RWPE1 (cell line): ENCODE data around the gene ABO.
"Not testable (repeated sequence)": the region's sequence is repeated elsewhere in the genome, so short reads cannot be mapped to it uniquely, and the experiment has no call there.

Experiments used
- CTCF ChIA-PET: fragments of 350-600 bp; sonication (Branson Sonifier 250); formaldehyde crosslinking; extraction: SDS; loops from one replicate; lab custom pipeline; 2021; lab: Yijun Ruan, JAX
- POLR2A ChIA-PET: fragments of 400-600 bp; formaldehyde crosslinking; extraction: SDS; loops from one replicate; lab custom pipeline; 2020; ENCODE audit warnings: antibody characterized with exemption; ENCODE audit not compliant: low non-redundant PET; lab: Yijun Ruan, JAX
- DNase-seq: peaks from one replicate; pipeline ENCODE4 v3.0.0; 2012; ENCODE audit warnings: low spot score
- H3K27ac ChIP-seq: fragments of 450-650 bp; 2 replicates; pipeline ENCODE4 v1.5.1; 2017
- TF ChIP-seq, protein P1 (sequence below): fragments of 450-650 bp; conservative IDR thresholded peaks from 2 replicates; pipeline ENCODE4 v1.5.1; 2017; ENCODE audit warnings: low read depth, mild to moderate bottlenecking

The ABO gene

DNA sequence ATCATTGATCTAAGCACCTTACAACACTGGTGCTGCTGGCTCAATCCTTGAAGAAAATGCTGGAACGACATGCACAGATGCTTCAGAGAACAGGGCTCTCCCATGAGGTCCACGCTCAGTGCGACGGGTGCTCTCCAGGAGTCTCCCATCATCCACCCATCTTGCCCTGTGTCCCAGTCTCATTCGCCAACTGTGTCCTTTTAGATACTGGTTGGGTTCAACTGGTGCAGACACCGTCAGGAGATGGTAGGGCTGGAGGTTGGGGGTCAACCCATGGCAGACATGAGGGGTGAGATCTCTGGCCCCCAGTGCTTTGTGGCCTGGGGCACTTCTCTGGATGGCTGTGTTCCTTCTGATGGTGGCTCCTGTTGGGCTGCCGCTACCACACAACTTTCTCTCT lies 64.4 kb downstream of the ABO start:
- ChIA-PET CTCF (interaction anchor here (0.6 to 1.6 kb wide), 2 partner anchors 25 to 65 kb away, joined by 3 read pairs; no protein-coding TSS in a partner anchor), POLR2A (no interaction called here)
- no peak overlapping the region for H3K27ac ChIP-seq
- DNase-seq: no peak
- TF ChIP-seq, protein P1, sequence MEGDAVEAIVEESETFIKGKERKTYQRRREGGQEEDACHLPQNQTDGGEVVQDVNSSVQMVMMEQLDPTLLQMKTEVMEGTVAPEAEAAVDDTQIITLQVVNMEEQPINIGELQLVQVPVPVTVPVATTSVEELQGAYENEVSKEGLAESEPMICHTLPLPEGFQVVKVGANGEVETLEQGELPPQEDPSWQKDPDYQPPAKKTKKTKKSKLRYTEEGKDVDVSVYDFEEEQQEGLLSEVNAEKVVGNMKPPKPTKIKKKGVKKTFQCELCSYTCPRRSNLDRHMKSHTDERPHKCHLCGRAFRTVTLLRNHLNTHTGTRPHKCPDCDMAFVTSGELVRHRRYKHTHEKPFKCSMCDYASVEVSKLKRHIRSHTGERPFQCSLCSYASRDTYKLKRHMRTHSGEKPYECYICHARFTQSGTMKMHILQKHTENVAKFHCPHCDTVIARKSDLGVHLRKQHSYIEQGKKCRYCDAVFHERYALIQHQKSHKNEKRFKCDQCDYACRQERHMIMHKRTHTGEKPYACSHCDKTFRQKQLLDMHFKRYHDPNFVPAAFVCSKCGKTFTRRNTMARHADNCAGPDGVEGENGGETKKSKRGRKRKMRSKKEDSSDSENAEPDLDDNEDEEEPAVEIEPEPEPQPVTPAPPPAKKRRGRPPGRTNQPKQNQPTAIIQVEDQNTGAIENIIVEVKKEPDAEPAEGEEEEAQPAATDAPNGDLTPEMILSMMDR: no peak

DNA sequence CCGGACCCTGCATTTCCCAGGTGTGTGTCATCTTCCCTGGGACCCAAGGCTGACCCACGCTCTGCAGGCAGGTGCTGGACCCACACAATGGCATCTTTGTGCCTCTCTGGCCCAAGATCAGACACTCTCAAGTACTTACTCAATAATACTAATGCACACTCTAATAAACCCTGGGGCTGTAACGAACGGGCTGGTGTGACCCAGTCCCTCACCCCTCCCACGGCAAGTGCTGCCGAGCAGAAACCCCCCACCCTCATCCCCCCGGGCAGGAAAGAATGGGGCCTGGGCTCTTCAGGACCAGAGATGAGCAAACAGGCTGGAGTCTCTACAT lies 64.8 kb downstream of the ABO start:
- TF ChIP-seq, protein P1: no peak
- POLR2A ChIA-PET: no interaction called here
- no peak overlapping the region for H3K27ac ChIP-seq
- no peak for DNase-seq
- CTCF ChIA-PET: no interaction called here

DNA sequence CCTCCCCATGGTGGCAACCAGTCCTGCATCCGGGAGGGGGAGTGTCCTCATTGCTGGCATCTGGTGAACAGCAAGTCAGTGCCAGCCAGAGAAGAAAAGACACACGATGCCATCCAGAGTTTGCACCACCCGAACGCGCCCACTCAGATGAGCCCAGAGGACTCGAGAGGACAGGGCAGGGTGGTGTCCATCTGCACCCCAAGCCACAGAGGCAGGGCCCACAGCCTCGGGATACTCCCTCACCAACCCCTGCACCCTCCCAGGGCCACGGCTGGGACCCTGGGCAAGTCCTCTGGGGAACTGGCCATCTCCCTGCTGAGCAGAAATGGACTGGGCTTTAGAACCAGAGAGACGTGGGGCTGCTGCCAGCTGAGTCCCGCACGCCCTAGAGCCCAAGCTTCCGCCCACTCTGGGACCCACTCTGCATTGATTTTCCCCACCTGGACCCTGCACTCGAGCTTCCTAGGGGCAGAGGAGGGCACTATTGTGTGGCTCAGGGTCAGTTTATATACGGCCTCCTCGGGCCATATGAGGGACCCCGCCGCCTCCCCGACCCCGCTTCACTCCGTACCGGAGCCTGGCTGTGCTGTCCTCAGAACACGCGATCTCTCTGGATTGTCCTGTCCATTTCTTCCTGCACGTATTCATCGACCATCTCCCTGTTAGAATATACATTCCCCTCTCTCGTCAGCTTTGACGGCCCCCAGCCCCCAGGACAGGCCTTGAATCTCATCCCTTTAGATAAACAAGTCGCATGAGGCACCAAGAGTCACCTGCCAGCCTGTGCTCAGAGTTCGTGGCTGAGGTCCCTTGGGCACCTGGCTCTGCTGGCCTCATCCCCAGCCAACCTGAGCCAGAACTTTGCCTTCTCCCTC lies 65.4 kb downstream of the ABO start:
- POLR2A ChIA-PET, H3K27ac ChIP-seq, CTCF ChIA-PET, DNase-seq: not testable (repeated sequence)

DNA sequence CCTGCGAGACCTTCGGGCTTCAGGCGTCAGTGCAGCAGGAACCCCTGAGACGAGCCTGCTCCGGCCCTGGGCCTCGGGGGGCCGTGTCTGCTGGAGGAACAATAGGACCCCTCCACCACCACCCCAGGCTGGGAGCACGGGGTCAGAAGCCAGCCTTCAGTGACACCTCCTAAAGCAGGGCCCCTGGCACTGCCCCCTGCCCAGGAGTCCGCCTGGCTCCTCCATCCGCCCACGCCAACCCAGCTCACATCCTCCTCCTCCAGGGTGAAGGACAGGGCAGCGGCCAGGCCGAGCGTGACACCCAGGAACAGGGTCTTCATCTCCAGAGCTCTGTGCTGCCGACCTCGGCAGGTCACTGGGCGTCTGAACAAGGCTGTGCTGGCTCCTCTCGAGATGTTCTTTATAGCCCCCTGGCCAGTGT lies 66.1 kb downstream of the ABO start, which contains the start of gene OBP2B:
TSS of gene OBP2B (minus strand) at position 371 of the 421 bp plus-strand sequence. CDS start at position 320, 51 bp downstream.
- POLR2A ChIA-PET, CTCF ChIA-PET, DNase-seq, H3K27ac ChIP-seq: not testable (repeated sequence)

DNA sequence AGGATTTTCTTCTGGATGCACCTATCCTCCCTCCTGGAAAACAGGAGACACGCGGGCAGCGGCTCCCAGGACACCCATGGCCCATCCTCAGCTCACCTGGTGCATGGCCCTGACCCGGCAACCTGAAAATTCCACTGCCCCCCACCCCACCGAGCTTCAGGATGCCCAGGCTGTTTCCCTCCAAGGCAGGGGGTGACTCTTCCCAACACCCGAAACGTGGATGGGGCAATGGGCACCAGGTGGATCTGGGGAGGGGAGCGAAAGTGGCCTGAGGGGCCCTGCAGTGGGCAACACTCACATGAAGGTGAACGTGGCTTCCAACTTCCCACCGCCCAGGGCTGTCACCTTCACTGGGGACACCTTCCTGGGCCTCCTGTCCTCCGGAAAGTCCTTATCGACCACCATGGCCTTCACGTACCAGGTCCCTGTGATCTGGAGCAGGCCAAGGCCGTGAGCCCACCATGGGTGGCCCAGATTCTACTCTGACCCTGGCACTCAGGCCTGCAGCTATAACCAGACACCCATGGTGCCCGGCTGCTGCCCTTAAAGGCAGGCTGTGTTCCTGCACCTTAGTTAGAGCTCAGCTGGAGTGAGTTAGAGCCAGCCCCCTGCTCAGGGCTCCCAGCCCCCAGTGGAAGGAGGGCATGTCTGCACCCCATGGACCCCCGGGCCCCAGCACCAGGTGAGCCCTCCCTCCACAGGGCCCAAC lies 66.7 kb downstream of the ABO start:
- DNase-seq, H3K27ac ChIP-seq: not testable (repeated sequence)
- CTCF ChIA-PET: interaction anchor here (0.5 to 0.6 kb wide), 2 partner anchors 119 to 350 kb away, joined by 3 to 4 read pairs; no protein-coding TSS in a partner anchor
- POLR2A ChIA-PET: interaction anchor here (0.6 kb wide), 1 partner anchor 766 kb away, joined by 4 read pairs; no protein-coding TSS in a partner anchor

DNA sequence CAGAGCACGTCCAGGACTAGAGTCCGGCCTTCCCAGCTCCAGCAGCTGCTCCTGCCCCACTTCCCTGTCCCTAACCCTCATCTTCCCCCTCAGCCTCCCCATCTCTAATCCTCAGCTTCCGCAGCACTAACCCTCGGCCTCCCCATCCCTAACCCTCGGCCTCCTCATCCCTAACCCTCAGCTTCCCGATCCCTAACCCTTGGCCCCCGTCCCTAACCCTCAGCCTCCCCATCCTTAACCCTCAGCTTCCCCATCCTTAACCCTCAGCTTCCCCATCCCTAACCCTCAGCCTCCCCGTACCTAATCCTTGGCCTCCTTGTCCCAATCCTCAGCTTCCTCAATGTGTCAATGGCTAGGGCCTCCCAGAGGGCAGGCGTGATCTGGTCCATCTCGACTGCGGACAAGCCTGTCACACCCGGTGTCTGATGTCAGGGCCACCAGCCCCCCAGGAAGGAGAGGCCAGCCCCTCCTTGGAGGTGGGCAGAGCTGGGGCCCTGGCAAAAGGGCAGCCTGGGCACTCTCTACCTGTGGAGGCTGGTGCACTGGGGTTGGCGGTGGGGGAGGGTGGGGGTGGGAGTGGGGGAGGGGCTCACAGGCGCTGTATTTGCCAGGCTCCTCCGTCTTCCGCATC lies 67.3 kb downstream of the ABO start:
- TF ChIP-seq, protein P1: no peak
- DNase-seq: no peak
- ChIA-PET POLR2A (interaction anchor here (0.6 kb wide), 1 partner anchor 35 kb away, joined by 5 read pairs; no protein-coding TSS in a partner anchor), CTCF (interaction anchor here (0.5 to 0.6 kb wide), 2 partner anchors 118 to 351 kb away, joined by 3 to 4 read pairs; no protein-coding TSS in a partner anchor)
- H3K27ac ChIP-seq: no peak overlapping the region

DNA sequence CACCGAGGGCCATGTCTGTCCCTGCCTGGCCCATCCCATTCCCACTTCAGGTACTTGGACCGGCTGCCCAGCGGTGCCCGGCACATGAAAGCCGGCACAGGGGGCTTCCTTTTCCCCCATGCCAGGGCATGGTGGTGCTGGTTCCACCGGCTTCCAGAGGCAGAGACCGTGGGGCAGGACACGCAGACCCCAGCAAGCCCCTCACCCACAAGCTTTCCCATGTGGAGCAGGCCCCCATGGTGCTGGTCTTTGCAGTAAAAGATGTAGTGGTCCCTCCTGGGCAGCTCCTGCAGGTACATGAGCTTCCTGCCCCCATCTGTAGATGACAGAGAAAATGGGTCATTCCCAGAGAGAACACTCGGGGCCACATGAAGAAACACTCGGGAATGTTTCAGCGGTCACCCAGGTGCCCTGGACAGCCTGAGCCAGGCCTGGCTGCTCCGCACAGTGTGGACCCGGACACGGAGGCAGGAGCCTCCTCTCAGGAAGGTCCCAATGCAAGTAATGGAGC lies 67.9 kb downstream of the ABO start:
- DNase-seq: no peak
- TF ChIP-seq, protein P1: no peak
- H3K27ac ChIP-seq: no peak overlapping the region
- ChIA-PET POLR2A (interaction anchor here (0.6 kb wide), 1 partner anchor 36 kb away, joined by 5 read pairs; no protein-coding TSS in a partner anchor), CTCF (no interaction called here)
